ENCODE results near the gene PRDM8. TPM values are rescaled to one million over a fixed set of nuclear protein-coding genes. Genes with fewer than 3 reads are reported as not detected.
"Not testable (repeated sequence)": the region's sequence is repeated elsewhere in the genome, so short reads cannot be mapped to it uniquely, and the experiment has no call there.

The PRDM8 gene
- total RNA-seq, 2 experiments from 2014 or later: 18.9 to 21.9 TPM

- Mint-ChIP-seq H3K4me3 (peak overlapping the region; percentile 55), H3K4me1 (peaks cover 56% of the 10 kb centered on the region), H3K9me3 (peaks cover 20% of the 10 kb centered on the region), H3K36me3 (ENCODE audit: low read depth) (peaks cover 24% of the 10 kb centered on the region), H3K27ac (peak overlapping the region; percentile 97), H3K27me3 (no peaks in the 10 kb centered on the region)
- DNase-seq: peak; percentile 28
- ChIA-PET POLR2A (interaction anchor here (0.7 to 4.4 kb wide), 20 partner anchors 10 to 164 kb away, joined by 3 to 152 read pairs (median 6); partner anchors contain the start of genes ANTXR2 and PRDM8), CTCF (interaction anchor here (0.9 to 6.4 kb wide), 19 partner anchors 11 to 163 kb away, joined by 3 to 120 read pairs (median 5); partner anchors contain the start of gene ANTXR2)
Observed at GRCh38 chr4:80171656-80172055, 25.6 kb upstream of the PRDM8 start.

DNA sequence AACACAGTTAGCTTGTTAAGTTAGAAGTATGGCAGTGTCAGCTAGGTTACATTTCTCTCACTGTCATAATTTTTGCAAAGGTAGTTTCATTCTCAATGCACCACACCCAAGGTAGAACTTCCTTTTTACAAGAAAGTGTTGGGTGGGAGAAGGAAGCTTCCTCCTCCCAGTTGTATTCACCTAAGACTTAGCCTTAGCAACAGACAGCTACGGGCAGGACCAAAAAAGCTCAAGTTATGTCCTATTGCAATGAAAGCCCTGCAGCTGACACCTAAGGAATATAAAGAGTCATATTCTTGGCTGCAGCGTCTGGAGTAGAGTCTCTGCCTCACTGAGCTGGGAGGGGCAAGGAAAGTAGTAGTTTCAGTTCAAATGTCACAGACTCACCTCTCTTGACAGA, 25.1 kb upstream of the PRDM8 start:
- Mint-ChIP-seq H3K4me1 (peaks cover 56% of the 10 kb centered on the region), H3K27me3 (no peaks in the 10 kb centered on the region), H3K36me3 (ENCODE audit: low read depth) (peaks cover 30% of the 10 kb centered on the region), H3K4me3 (peak overlapping the region; percentile 55), H3K27ac (peak overlapping the region; percentile 97), H3K9me3 (peaks cover 26% of the 10 kb centered on the region)
- ChIA-PET CTCF (interaction anchor here (0.9 to 6.4 kb wide), 19 partner anchors 12 to 163 kb away, joined by 3 to 120 read pairs (median 5); partner anchors contain the start of gene ANTXR2), POLR2A (interaction anchor here (0.7 to 4.4 kb wide), 18 partner anchors 11 to 165 kb away, joined by 3 to 152 read pairs (median 6); partner anchors contain the start of genes ANTXR2 and PRDM8)
- DNase-seq: peak; percentile 37

DNA sequence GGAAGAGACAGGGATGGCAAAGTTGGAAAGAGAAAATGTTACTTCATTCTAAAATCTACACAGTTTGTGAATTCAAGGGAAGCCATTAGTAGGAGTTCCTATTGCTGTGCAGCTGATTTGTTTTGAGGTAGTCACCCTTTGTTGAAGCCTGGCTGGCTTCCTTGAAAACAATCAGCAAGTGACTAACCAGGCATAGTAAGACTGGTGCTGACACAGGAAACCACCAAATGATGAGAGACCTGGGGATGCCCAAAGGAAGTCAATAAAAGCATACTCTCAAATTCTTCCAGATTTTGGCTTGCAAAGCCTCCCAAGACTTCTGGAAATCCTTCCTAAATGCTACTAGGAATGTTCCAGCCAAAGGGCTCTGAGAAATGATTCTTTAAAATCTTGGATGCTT, 23.9 kb upstream of the PRDM8 start:
- DNase-seq: peak; percentile 71
- POLR2A ChIA-PET: interaction anchor here (0.9 to 4.4 kb wide), 10 partner anchors 9 to 156 kb away, joined by 3 to 152 read pairs (median 17); partner anchors contain the start of gene ANTXR2

DNA sequence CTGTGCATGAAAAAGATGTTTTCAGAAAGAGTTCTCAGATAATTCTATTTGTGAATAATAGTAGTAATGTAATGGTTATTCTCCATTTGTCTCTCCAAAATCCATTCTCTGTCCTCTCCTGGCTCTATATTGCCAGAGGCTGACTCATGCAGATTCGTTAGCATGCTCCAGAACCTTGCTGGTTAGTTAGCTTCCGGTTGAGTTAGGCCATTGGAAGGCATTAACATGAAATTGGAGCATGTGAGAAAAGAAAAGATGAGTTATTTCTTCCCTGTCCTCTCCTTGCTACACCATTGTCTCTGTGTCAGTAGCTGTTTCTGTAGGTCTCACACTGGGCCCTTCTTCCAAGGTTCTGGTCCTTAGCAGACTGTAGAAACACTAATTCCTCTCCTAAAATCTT, 23.5 kb upstream of the PRDM8 start:
- Mint-ChIP-seq H3K9me3 (peaks cover 28% of the 10 kb centered on the region), H3K36me3 (ENCODE audit: low read depth) (peaks cover 38% of the 10 kb centered on the region), H3K4me1 (peaks cover 55% of the 10 kb centered on the region), H3K27me3 (no peaks in the 10 kb centered on the region), H3K27ac (peak overlapping the region; percentile 97), H3K4me3 (no peak overlapping the region)
- CTCF ChIA-PET: interaction anchor here (1.5 to 6.4 kb wide), 5 partner anchors 10 to 101 kb away, joined by 3 to 120 read pairs (median 13); partner anchors contain the start of gene ANTXR2
- POLR2A ChIA-PET: interaction anchor here (3.3 to 4.4 kb wide), 6 partner anchors 9 to 101 kb away, joined by 10 to 152 read pairs (median 62); partner anchors contain the start of gene ANTXR2
- DNase-seq: no peak

More for the DNA sequence above, 23.9 kb upstream of the PRDM8 start:
- peak overlapping the region; percentile 55 for H3K4me3 Mint-ChIP-seq
- CTCF ChIA-PET: interaction anchor here (1.5 to 6.4 kb wide), 9 partner anchors 11 to 100 kb away, joined by 3 to 120 read pairs (median 13); partner anchors contain the start of gene ANTXR2
- H3K9me3 Mint-ChIP-seq: peaks cover 29% of the 10 kb centered on the region
- no peaks in the 10 kb centered on the region for H3K27me3 Mint-ChIP-seq
- peaks cover 39% of the 10 kb centered on the region for H3K36me3 Mint-ChIP-seq (ENCODE audit: low read depth)
- peaks cover 56% of the 10 kb centered on the region for H3K4me1 Mint-ChIP-seq
- H3K27ac Mint-ChIP-seq: peak overlapping the region; percentile 97

GRCh38 chr4:80177793-80178192, 19.5 kb upstream of the PRDM8 start:
- Mint-ChIP-seq H3K4me1 (peaks cover 51% of the 10 kb centered on the region), H3K9me3 (peaks cover 44% of the 10 kb centered on the region), H3K36me3 (ENCODE audit: low read depth) (peaks cover 43% of the 10 kb centered on the region)
- CTCF ChIA-PET: interaction anchor here (0.6 kb wide), 1 partner anchor 197 kb away, joined by 3 read pairs; no protein-coding TSS in a partner anchor
- POLR2A ChIA-PET, H3K27me3 Mint-ChIP-seq, DNase-seq, H3K4me3 Mint-ChIP-seq, H3K27ac Mint-ChIP-seq: not testable (repeated sequence)

DNA sequence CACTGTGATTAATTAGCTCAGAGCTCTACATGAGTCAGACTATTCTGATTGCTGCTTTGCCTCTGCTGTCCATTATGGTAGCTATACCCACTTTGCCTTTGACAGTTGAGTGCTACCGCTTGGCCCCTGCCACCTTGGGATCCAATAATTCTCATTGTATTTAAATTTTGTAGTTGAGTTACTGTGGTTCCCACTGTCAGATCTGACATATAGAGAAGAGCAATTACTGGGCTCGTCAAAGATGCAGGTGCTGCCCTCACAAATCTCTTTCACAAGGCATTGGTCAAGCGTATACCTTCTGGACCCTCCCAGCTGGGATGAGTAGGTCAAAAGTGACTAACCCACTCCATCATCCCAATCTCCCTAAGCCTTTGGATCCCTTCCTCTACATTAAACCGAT, 18.3 kb upstream of the PRDM8 start:
- ChIA-PET POLR2A (interaction anchor here (0.9 to 8.4 kb wide), 5 partner anchors 7 to 105 kb away, joined by 3 to 152 read pairs (median 8); partner anchors contain the start of gene ANTXR2), CTCF (interaction anchor here (1.2 to 1.9 kb wide), 3 partner anchors 13 to 53 kb away, joined by 3 to 8 read pairs (median 7); no protein-coding TSS in a partner anchor)
- Mint-ChIP-seq H3K4me1 (peaks cover 45% of the 10 kb centered on the region), H3K36me3 (ENCODE audit: low read depth) (peaks cover 43% of the 10 kb centered on the region), H3K27ac (no peak overlapping the region), H3K27me3 (no peaks in the 10 kb centered on the region), H3K9me3 (peaks cover 44% of the 10 kb centered on the region), H3K4me3 (no peak overlapping the region)
- DNase-seq: no peak

DNA sequence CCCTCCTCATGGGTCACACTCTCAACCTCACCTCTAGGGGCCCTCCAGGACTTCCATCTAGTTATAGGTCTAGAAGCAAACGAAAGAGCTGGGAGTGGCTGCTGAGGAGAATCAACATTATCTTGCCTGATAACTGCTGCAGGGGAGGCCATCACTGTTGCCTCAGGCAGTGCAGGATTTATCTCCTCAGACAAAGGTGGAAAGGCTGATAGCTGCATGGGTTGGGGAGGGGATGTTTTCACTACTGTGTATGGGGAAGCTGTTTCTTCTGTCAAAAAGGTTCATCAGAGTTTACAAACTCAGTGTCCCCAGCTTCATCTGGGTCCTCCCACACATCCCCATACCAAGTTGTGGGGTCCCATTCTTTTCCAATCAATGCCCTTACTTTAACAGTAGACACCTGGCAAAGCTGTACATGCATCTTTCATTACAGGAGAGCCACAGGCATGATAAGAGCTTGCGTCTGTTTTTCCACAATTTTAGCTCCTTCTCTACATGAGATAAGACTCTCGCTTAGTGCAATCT, 17.6 kb upstream of the PRDM8 start:
- ChIA-PET CTCF (interaction anchor here (1.2 to 9.4 kb wide), 4 partner anchors 7 to 53 kb away, joined by 3 to 120 read pairs (median 8); no protein-coding TSS in a partner anchor), POLR2A (interaction anchor here (0.9 to 8.5 kb wide), 6 partner anchors 7 to 106 kb away, joined by 3 to 152 read pairs (median 39); partner anchors contain the start of gene ANTXR2)
- H3K36me3 Mint-ChIP-seq (ENCODE audit: low read depth): peaks cover 47% of the 10 kb centered on the region
- no peak overlapping the region for H3K4me3 Mint-ChIP-seq
- peaks cover 42% of the 10 kb centered on the region for H3K9me3 Mint-ChIP-seq
- peaks cover 40% of the 10 kb centered on the region for H3K4me1 Mint-ChIP-seq
- DNase-seq: no peak
- no peak overlapping the region for H3K27ac Mint-ChIP-seq
- no peaks in the 10 kb centered on the region for H3K27me3 Mint-ChIP-seq

DNA sequence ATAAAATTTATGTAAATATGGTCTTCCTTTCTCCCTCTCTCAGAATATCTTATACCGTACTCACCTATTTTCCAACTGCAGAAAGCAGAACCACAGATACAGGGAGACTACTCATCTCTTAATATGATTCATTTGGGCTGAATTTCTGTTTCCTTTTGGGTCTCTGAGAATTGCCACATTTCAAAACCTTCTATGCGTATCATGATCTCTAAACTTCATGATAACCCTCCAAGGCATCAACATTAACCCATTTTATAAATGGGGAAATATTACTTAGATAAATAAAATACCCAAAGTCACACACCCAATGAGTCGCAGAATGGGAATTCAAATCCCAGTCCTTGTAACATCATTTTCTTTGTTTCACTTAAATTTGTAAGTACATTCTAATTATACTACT, 16.6 kb upstream of the PRDM8 start:
- Mint-ChIP-seq H3K4me3 (no peak overlapping the region), H3K27me3 (peaks cover 1% of the 10 kb centered on the region), H3K36me3 (ENCODE audit: low read depth) (peaks cover 48% of the 10 kb centered on the region), H3K27ac (peak overlapping the region; percentile 1), H3K9me3 (peaks cover 32% of the 10 kb centered on the region), H3K4me1 (peaks cover 39% of the 10 kb centered on the region)
- DNase-seq: no peak
- ChIA-PET CTCF (interaction anchor here (0.8 to 9.4 kb wide), 7 partner anchors 8 to 108 kb away, joined by 3 to 141 read pairs (median 45); partner anchors contain the start of genes ANTXR2 and PRDM8), POLR2A (interaction anchor here (1.1 to 8.5 kb wide), 7 partner anchors 8 to 173 kb away, joined by 3 to 152 read pairs (median 70); partner anchors contain the start of gene ANTXR2)

DNA sequence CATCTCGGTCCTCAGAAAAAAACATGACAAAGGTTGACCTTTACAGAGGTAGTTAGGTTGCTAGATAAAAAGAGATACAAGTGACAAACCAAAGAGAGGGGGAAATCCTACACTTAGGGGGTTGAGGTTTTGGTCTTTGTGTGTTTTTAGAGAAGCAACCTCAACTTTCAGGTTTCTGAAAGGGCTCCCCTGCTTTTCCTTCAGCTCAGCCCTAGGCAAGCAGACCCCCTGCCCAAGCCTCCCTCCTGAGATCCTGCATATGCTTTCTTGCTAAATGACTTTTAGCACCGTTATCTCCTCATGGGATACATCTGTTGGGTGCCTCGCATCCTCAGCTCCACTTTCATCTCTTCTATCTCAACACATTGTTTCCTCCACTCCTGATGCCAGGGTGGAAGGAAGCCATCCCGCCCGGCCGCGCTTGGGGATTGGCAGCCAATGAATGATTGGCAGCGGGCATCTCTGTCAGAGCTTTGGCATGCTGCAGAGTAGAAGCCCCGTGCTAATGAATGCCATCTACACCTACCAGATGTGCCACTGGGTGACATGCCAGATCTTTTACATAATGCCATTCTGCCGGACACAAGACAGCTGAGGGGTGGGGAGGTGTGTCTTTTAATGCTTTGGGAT, 15.0 kb upstream of the PRDM8 start:
- peaks cover 48% of the 10 kb centered on the region for H3K36me3 Mint-ChIP-seq (ENCODE audit: low read depth)
- H3K4me1 Mint-ChIP-seq: peaks cover 49% of the 10 kb centered on the region
- H3K27ac Mint-ChIP-seq: peak overlapping the region; percentile 97
- ChIA-PET CTCF (interaction anchor here (3.0 to 9.4 kb wide), 6 partner anchors 10 to 109 kb away, joined by 10 to 141 read pairs (median 82); partner anchors contain the start of genes ANTXR2 and PRDM8), POLR2A (interaction anchor here (0.7 to 8.5 kb wide), 10 partner anchors 10 to 147 kb away, joined by 3 to 152 read pairs (median 30); partner anchors contain the start of gene ANTXR2)
- no peak for DNase-seq
- peaks cover 6% of the 10 kb centered on the region for H3K27me3 Mint-ChIP-seq
- H3K4me3 Mint-ChIP-seq: peak overlapping the region; percentile 99
- H3K9me3 Mint-ChIP-seq: peaks cover 24% of the 10 kb centered on the region

- H3K27me3 Mint-ChIP-seq: peaks cover 6% of the 10 kb centered on the region
- H3K36me3 Mint-ChIP-seq (ENCODE audit: low read depth): peaks cover 48% of the 10 kb centered on the region
- peaks cover 18% of the 10 kb centered on the region for H3K9me3 Mint-ChIP-seq
- peak overlapping the region; percentile 97 for H3K27ac Mint-ChIP-seq
- POLR2A ChIA-PET: interaction anchor here (0.9 to 8.5 kb wide), 12 partner anchors 11 to 166 kb away, joined by 3 to 152 read pairs (median 12); partner anchors contain the start of gene ANTXR2
- peak; percentile 59 for DNase-seq
- peaks cover 53% of the 10 kb centered on the region for H3K4me1 Mint-ChIP-seq
- H3K4me3 Mint-ChIP-seq: peak overlapping the region; percentile 99
- CTCF ChIA-PET: interaction anchor here (0.8 to 9.4 kb wide), 10 partner anchors 11 to 127 kb away, joined by 3 to 141 read pairs (median 19); partner anchors contain the start of genes ANTXR2 and PRDM8
Observed at GRCh38 chr4:80183250-80184052, 13.9 kb upstream of the PRDM8 start.

DNA sequence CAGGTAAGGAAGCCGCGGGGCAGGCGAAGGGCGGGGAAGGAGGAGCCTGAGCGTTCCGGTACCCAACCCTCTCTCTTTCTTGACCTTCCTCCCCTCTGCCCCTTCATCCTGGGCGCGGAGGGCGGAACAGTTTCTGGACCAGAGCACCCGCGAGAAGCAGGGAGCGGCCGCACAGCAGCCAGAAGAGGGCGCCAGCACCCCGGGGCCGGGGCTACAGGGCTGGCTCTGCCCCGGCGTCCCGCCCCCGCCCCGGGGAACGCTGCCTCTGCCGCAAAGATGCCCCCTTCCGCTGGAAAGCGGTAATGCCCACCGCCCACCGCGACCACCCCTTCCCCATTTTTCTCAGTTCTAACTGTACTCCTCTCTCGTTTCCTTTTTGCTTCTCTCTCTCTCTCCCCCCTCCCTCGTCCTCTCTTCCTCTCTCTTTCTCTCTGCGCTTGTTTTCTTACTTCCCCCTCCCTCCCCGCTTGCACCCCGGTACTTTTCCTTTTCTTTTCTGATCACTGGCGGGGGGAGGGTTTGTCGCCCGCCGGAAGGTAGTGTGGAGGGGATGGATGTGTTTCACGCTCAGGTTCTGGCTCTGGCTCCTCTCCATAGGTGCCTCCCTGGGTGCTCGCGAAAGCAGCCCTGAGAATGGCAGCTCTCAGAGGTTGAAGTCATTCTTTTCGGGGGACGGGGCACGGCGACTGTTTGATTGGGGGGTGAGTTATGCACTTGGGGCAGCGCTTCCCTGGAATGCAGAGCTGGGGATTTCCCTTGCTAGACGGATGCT, 13.1 kb upstream of the PRDM8 start:
- ChIA-PET POLR2A (interaction anchor here (0.7 to 8.5 kb wide), 17 partner anchors 12 to 177 kb away, joined by 3 to 152 read pairs (median 6); partner anchors contain the start of genes ANTXR2 and PRDM8), CTCF (interaction anchor here (0.7 to 9.4 kb wide), 15 partner anchors 12 to 166 kb away, joined by 3 to 141 read pairs (median 5); partner anchors contain the start of genes ANTXR2 and PRDM8)
- peak overlapping the region; percentile 97 for H3K27ac Mint-ChIP-seq
- H3K27me3 Mint-ChIP-seq: peaks cover 6% of the 10 kb centered on the region
- H3K9me3 Mint-ChIP-seq: peaks cover 13% of the 10 kb centered on the region
- DNase-seq: peak; percentile 95
- peaks cover 45% of the 10 kb centered on the region for H3K36me3 Mint-ChIP-seq (ENCODE audit: low read depth)
- H3K4me3 Mint-ChIP-seq: peak overlapping the region; percentile 99
- H3K4me1 Mint-ChIP-seq: peaks cover 53% of the 10 kb centered on the region

Measured in activated CD4-positive, alpha-beta memory T cell treated with anti-CD3 and anti-CD28 coated beads, Interleukin-2, amount 10 ng/mL, durations not matched to agents 7 days and 5 days (primary cell).